Transverse colon (tissue), 4 donors: ENCODE measurements around the gene RPAP3. TPM values are rescaled to one million over a fixed set of nuclear protein-coding genes. Genes with fewer than 3 reads are reported as not detected.

Source experiments
- DNase-seq: peaks from one replicate; pipeline ENCODE4 v3.0.0-alpha.2; 2019
- H3K27ac ChIP-seq, 4 donors: fragments of 200-600 bp; sonication (generic); 2 replicates each; pipeline ENCODE4 v1.5.1; 2016 to 2018; ENCODE audit warnings: inconsistent platforms in 4 of 4
- H3K27me3 ChIP-seq: fragments of 200-600 bp; sonication (generic); 2 replicates; pipeline ENCODE4 v1.5.1; 2017; ENCODE audit warnings: inconsistent platforms
- H3K36me3 ChIP-seq, 4 donors: fragments of 200-600 bp; sonication (generic); 2 replicates each; pipeline ENCODE4 v1.5.1; 2017 to 2019; ENCODE audit warnings: inconsistent platforms in 4 of 4
- H3K4me1 ChIP-seq, 4 donors: fragments of 200-600 bp; sonication (generic); 2 replicates each; pipeline ENCODE4 v1.5.1; 2017 to 2020; ENCODE audit warnings: inconsistent platforms in 4 of 4
- H3K4me3 ChIP-seq, 4 donors: fragments of 200-600 bp; sonication (generic); 1 replicate in 1 of 4; 2 replicates in 3 of 4; pipeline versions ENCODE4 v1.5.1 to v1.6.1; 2017 to 2019; ENCODE audit warnings: inconsistent platforms in 4 of 4
- H3K9me3 ChIP-seq, 2 donors: fragments of 200-600 bp; sonication (generic); 2 replicates each; pipeline ENCODE4 v1.5.1; 2017 to 2019; ENCODE audit warnings: inconsistent platforms in 2 of 2
- CTCF ChIP-seq, 5 experiments: fragments of 200-600 bp in 3 of 5; fragments of 450-650 bp in 2 of 5; sonication (generic) in 3 of 5; IDR thresholded peaks; 1 replicate in 2 of 5; 2 replicates in 3 of 5; pipeline ENCODE4 v1.5.1; 2016 to 2017; ENCODE audit warnings: antibody characterized with exemption in 5 of 5, inconsistent platforms in 3 of 5, mild to moderate bottlenecking in 2 of 5, moderate library complexity in 1 of 5
- EP300 ChIP-seq: sonication (generic); formaldehyde crosslinking; IDR thresholded peaks from one replicate; pipeline ENCODE4 v1.6.1; 2017; ENCODE audit warnings: antibody characterized with exemption, low read depth
- POLR2A ChIP-seq: fragments of 450-650 bp; IDR thresholded peaks from one replicate; pipeline ENCODE4 v1.6.1; 2016; ENCODE audit warnings: antibody characterized with exemption, mild to moderate bottlenecking, moderate library complexity
- POLR2AphosphoS5 ChIP-seq, 3 donors: sonication (generic); formaldehyde crosslinking; IDR thresholded peaks; one replicate each; pipeline ENCODE4 v1.6.1; 2016; ENCODE audit warnings: antibody characterized with exemption in 3 of 3
- WGBS, 2 donors: methylation state at CpG; one replicate each; pipeline ENCODE4 v1.1.5; 2018; ENCODE audit warnings: low coverage in 1 of 2; 5-methylcytosine and 5-hydroxymethylcytosine counted together
- in situ Hi-C, 4 donors: fragments of 200-750 bp; cut with MboI; loops; one replicate each; pipeline versions ENCODE4 v1.15.0 to v1.15.1; 2017; ENCODE audit warnings: low sequenced_read_pairs in 3 of 4, low pct_ligation_motif_present in 1 of 4, low pct_unique_long_range_greater_than_20kb in 1 of 4
- intact Hi-C: fragments of 100-400 bp; cut with DNase I; formaldehyde crosslinking; loops from one replicate; pipeline ENCODE4 v1.15.1; 2023; ENCODE audit warnings: low total_unique reads
- total RNA-seq, 4 donors: library from RNA; depleted of rRNA; stranded (reverse); fragments of >200 nt; gene quantifications; one replicate each; pipeline ENCODE4 v1.1.0, GENCODE V29; 2016

RPAP3 gene
- total RNA-seq, 4 donors from 2014 or later, result 8.1 to 16.0 (median 9.3) TPM

- H3K27ac ChIP-seq, result peak overlapping the region; percentile 5 to 93 (median 88)
- WGBS, 2 donors, result 0 to 18% methylated on average over 4 to 10 of the region's 10 CpGs
- peak; percentile 84 for DNase-seq
- H3K4me1 ChIP-seq, result peaks cover 24 to 36% (median 26%) of the 10 kb centered on the region in 4 donors
- in situ Hi-C loops (loop anchor here in 2 of 4 donors (5.0 to 10.0 kb wide), 3 partner anchors 59 to 119 kb away; partner anchors contain the start of gene SLC48A1 (in 1 of the 2)), intact Hi-C loops (loop anchor here (5.0 kb wide), 1 partner anchor 122 kb away; no protein-coding TSS in a partner anchor)
- TF ChIP-seq POLR2AphosphoS5 (IDR thresholded peaks at IDR 0.05) (peak in 2 of 3 donors; percentile 40 to 48), CTCF (IDR thresholded peaks at IDR 0.05) (peak; percentile 72 to 84 (median 77)), EP300 (no peak)
- H3K9me3 ChIP-seq, result no peaks in the 10 kb centered on the region
- no peaks in the 10 kb centered on the region for H3K27me3 ChIP-seq
- no peak overlapping the region for H3K4me3 ChIP-seq
- H3K36me3 ChIP-seq, result no peaks in the 10 kb centered on the region
Measured at GRCh38 chr12:47715393-47715876, 9.6 kb upstream of the RPAP3 start.

GRCh38 chr12:47714826-47715386, 9.1 kb upstream of the RPAP3 start:
- TF ChIP-seq POLR2A (no peak), EP300 (no peak)
- peaks cover 24 to 36% (median 26%) of the 10 kb centered on the region in 4 donors for H3K4me1 ChIP-seq
- H3K36me3 ChIP-seq, result no peaks in the 10 kb centered on the region
- 33% methylated on average over 5 of the region's 5 CpGs; no CpG with 5 or more reads in 1 of the 2 donors for WGBS, 2 donors
- no peak for DNase-seq
- no peaks in the 10 kb centered on the region for H3K9me3 ChIP-seq
- H3K27me3 ChIP-seq, result no peaks in the 10 kb centered on the region
- no peak overlapping the region for H3K4me3 ChIP-seq
- H3K27ac ChIP-seq, result peak overlapping the region in 3 of 4 donors; percentile 88 to 93 (median 89)
- in situ Hi-C loops (loop anchor here in 2 of 4 donors (5.0 to 10.0 kb wide), 4 partner anchors 60 to 122 kb away; partner anchors contain the start of gene SLC48A1 (in 1 of the 2)), intact Hi-C loops (loop anchor here (5.0 kb wide), 2 partner anchors 62 to 122 kb away; no protein-coding TSS in a partner anchor)

- TF ChIP-seq POLR2AphosphoS5 (IDR thresholded peaks at IDR 0.05), result no peak
- no peak for TF ChIP-seq POLR2A
- no peak for TF ChIP-seq CTCF (IDR thresholded peaks at IDR 0.05)
- TF ChIP-seq EP300, result no peak
- Histone ChIP-seq H3K36me3 (no peaks in the 10 kb centered on the region), H3K9me3 (no peaks in the 10 kb centered on the region), H3K4me1 (peaks cover 14 to 34% (median 18%) of the 10 kb centered on the region in 4 donors), H3K27ac (no peak overlapping the region), H3K27me3 (no peaks in the 10 kb centered on the region), H3K4me3 (no peak overlapping the region)
- WGBS, 2 donors, result 93 to 96% methylated on average over 3 to 6 of the region's 6 CpGs
- intact Hi-C loops, result loop anchor here (5.0 kb wide), 1 partner anchor 65 kb away; no protein-coding TSS in a partner anchor
- no peak for DNase-seq
- in situ Hi-C loops, result loop anchor here in 2 of 4 donors (5.0 to 10.0 kb wide), 3 partner anchors 63 to 125 kb away; partner anchors contain the start of gene SLC48A1 (in 1 of the 2)
Measured at GRCh38 chr12:47712171-47712570, 6.3 kb upstream of the RPAP3 start.

GRCh38 chr12:47711448-47711847, 5.6 kb upstream of the RPAP3 start:
- no peaks in the 10 kb centered on the region for H3K9me3 ChIP-seq
- WGBS, 2 donors, result 87 to 91% methylated on average over 3 to 5 of the region's 5 CpGs
- TF ChIP-seq CTCF (IDR thresholded peaks at IDR 0.05) (no peak), POLR2AphosphoS5 (IDR thresholded peaks at IDR 0.05) (no peak), POLR2A (no peak), EP300 (no peak)
- no peak overlapping the region for H3K27ac ChIP-seq
- in situ Hi-C loops, result loop anchor here in 2 of 4 donors (5.0 to 10.0 kb wide), 3 partner anchors 63 to 126 kb away; partner anchors contain the start of gene SLC48A1 (in 1 of the 2)
- DNase-seq, result no peak
- H3K36me3 ChIP-seq, result no peaks in the 10 kb centered on the region
- intact Hi-C loops, result loop anchor here (5.0 kb wide), 1 partner anchor 66 kb away; no protein-coding TSS in a partner anchor
- no peak overlapping the region for H3K4me3 ChIP-seq
- no peaks in the 10 kb centered on the region for H3K27me3 ChIP-seq
- H3K4me1 ChIP-seq, result peaks cover 11 to 34% (median 19%) of the 10 kb centered on the region in 4 donors
